Ovary (tissue), 9 donors: ENCODE measurements around the gene ACTG1. TPM values are rescaled to one million over a fixed set of nuclear protein-coding genes. Genes with fewer than 3 reads are reported as not detected.

Source experiments
- DNase-seq, 5 donors: peaks; one replicate each; pipeline ENCODE4 v3.0.0-alpha.2; 2019 to 2020
- H3K27ac ChIP-seq, 2 donors: fragments of 200-600 bp; one replicate each; pipeline versions ENCODE4 v1.5.1 to v1.8.0; 2019 to 2022
- H3K27me3 ChIP-seq: fragments of 200-600 bp; one replicate; pipeline ENCODE4 v1.8.0; 2022
- H3K36me3 ChIP-seq: fragments of 200-600 bp; sonication (generic); one replicate; pipeline ENCODE4 v1.5.1; 2019
- H3K4me1 ChIP-seq: one replicate; pipeline ENCODE4 v1.8.1; 2013; ENCODE audit warnings: mild to moderate bottlenecking, moderate library complexity; ENCODE audit not compliant: insufficient read depth
- H3K4me3 ChIP-seq: fragments of 200-600 bp; sonication (generic); one replicate; pipeline ENCODE4 v1.5.1; 2017
- H3K9me3 ChIP-seq, 2 donors: fragments of 200-600 bp in 1 of 2; sonication (generic) in 1 of 2; one replicate each; pipeline versions ENCODE4 v1.5.1 to v1.8.1; 2013 to 2019; ENCODE audit warnings: mild to moderate bottlenecking in 1 of 2, moderate library complexity in 1 of 2
- CTCF ChIP-seq, 3 donors: fragments of 450-650 bp in 2 of 3; fragments of 200-600 bp in 1 of 3; IDR thresholded peaks; one replicate each; pipeline versions ENCODE4 v1.5.1 to v1.8.0; 2016 to 2022; ENCODE audit warnings: antibody characterized with exemption in 3 of 3, mild to moderate bottlenecking in 1 of 3
- EP300 ChIP-seq: sonication (generic); formaldehyde crosslinking; IDR thresholded peaks from one replicate; pipeline ENCODE4 v1.6.1; 2017; ENCODE audit warnings: antibody characterized with exemption
- POLR2A ChIP-seq: fragments of 450-650 bp; IDR thresholded peaks from one replicate; pipeline ENCODE4 v1.6.1; 2017; ENCODE audit warnings: antibody characterized with exemption, mild to moderate bottlenecking, moderate library complexity
- WGBS, 3 donors: extraction: QIAGEN DNeasy Blood & Tissue Kit in 1 of 3; methylation state at CpG; one replicate each; pipeline versions ENCODE4 v1.1.5 to v1.1.7; 2013 to 2017; 5-methylcytosine and 5-hydroxymethylcytosine counted together
- intact Hi-C, 4 donors: fragments of 100-400 bp; cut with DNase I; formaldehyde crosslinking; loops; one replicate each; pipeline versions ENCODE4 v1.11.0 to v1.15.1; 2022 to 2023
- polyA plus RNA-seq, 2 donors: library from polyadenylated mRNA; stranded (reverse); fragments of 200-250 nt in 1 of 2; fragments of 350-450 nt in 1 of 2; fragmentation: Illumina TruSeq in 1 of 2; extraction: RNeasy Lipid Tissue Mini Kit (QIAGEN cat#74804) in 1 of 2; gene quantifications; one replicate each; pipeline ENCODE4 v1.2.3, GENCODE V29; 2013 to 2014
- total RNA-seq, 7 donors: library from RNA; depleted of rRNA in 2 of 7; stranded (reverse); fragments of >200 nt in 2 of 7; fragmentation: NEBNext Ultra II Directional in 3 of 7; extraction: Animal tissue kit (Norgen Biotek cat#: 25700) in 3 of 7; gene quantifications; one replicate each; pipeline versions ENCODE4 v1.1.0 to v1.2.4, GENCODE V29; 2016 to 2023
- donor health status: DM: no; HTN: no; CAD: no; lungs with moderate emphysema.
- donor health status: DM: no; HTN: no; CAD: no.
- donor health status: Bipolar disorder and iron deficiency.
- donor health status: DM: yes; HTN: yes; CAD: no.
- donor health status: DM: no; HTN: no; CAD: no.
- donor health status: DM: yes; HTN: yes; CAD: no.

Gene ACTG1
- total and polyA plus RNA-seq, 9 donors = 1,825 to 5,681 (median 3,955) TPM

- Histone ChIP-seq H3K27me3 (no peaks in the 10 kb centered on the region), H3K4me3 (no peak overlapping the region), H3K4me1 (peaks cover 2% of the 10 kb centered on the region), H3K36me3 (no peaks in the 10 kb centered on the region), H3K27ac (no peak overlapping the region), H3K9me3 (no peaks in the 10 kb centered on the region)
- TF ChIP-seq POLR2A (no peak), CTCF (IDR thresholded peaks at IDR 0.05) (no peak), EP300 (no peak)
- no peak for DNase-seq
- WGBS, 3 donors = 88 to 92% (median 89%) methylated on average over 24 to 28 of the region's 28 CpGs
- intact Hi-C loops = no loop called here
Observed at GRCh38 chr17:81539961-81540675, 27.5 kb upstream of the ACTG1 start.

GRCh38 chr17:81539571-81539900, 26.9 kb upstream of the ACTG1 start:
- intact Hi-C loops = no loop called here
- Histone ChIP-seq H3K4me3 (no peak overlapping the region), H3K27ac (no peak overlapping the region), H3K36me3 (no peaks in the 10 kb centered on the region), H3K9me3 (no peaks in the 10 kb centered on the region), H3K27me3 (no peaks in the 10 kb centered on the region), H3K4me1 (peaks cover 2% of the 10 kb centered on the region)
- DNase-seq = no peak
- WGBS, 3 donors = 74 to 76% (median 75%) methylated on average over 10 of the region's 10 CpGs
- TF ChIP-seq POLR2A (no peak), EP300 (no peak), CTCF (IDR thresholded peaks at IDR 0.05) (no peak)

- Histone ChIP-seq H3K4me3 (no peak overlapping the region), H3K27me3 (no peaks in the 10 kb centered on the region), H3K36me3 (no peaks in the 10 kb centered on the region), H3K9me3 (no peaks in the 10 kb centered on the region), H3K4me1 (peaks cover 2% of the 10 kb centered on the region), H3K27ac (no peak overlapping the region)
- WGBS, 3 donors = 83 to 86% (median 84%) methylated on average over 26 of the region's 26 CpGs
- intact Hi-C loops = no loop called here
- TF ChIP-seq CTCF (IDR thresholded peaks at IDR 0.05) (no peak), POLR2A (no peak), EP300 (no peak)
- no peak for DNase-seq
Observed at GRCh38 chr17:81538651-81539570, 26.3 kb upstream of the ACTG1 start.

GRCh38 chr17:81537856-81538555, 25.4 kb upstream of the ACTG1 start:
- TF ChIP-seq EP300 (no peak), POLR2A (no peak), CTCF (IDR thresholded peaks at IDR 0.05) (no peak)
- H3K27ac ChIP-seq = no peak overlapping the region
- H3K4me3 ChIP-seq = no peak overlapping the region
- H3K4me1 ChIP-seq = peaks cover 2% of the 10 kb centered on the region
- intact Hi-C loops = no loop called here
- H3K9me3 ChIP-seq = no peaks in the 10 kb centered on the region
- H3K36me3 ChIP-seq = no peaks in the 10 kb centered on the region
- DNase-seq = no peak
- H3K27me3 ChIP-seq = no peaks in the 10 kb centered on the region
- WGBS, 3 donors = 46 to 61% (median 56%) methylated on average over 23 to 26 of the region's 26 CpGs
